Fibroblast of lung (primary cell): Measurements from ENCODE around the gene BTG4.

Experiments used
- EZH2 ChIP-seq: IDR thresholded peaks from 2 replicates; pipeline ENCODE4 v1.5.1; 2012; ENCODE audit warnings: low read length, control low read depth, mild to moderate bottlenecking; ENCODE audit errors: missing control alignments
- TF ChIP-seq, protein P1 (sequence below), 2 donors: IDR thresholded peaks in 1 of 2; conservative IDR thresholded peaks in 1 of 2; 1 replicate in 1 of 2; 2 replicates in 1 of 2; pipeline ENCODE4 v1.5.1; 2011 to 2012; ENCODE audit warnings: low read length in 2 of 2, control low read depth in 1 of 2, inconsistent platforms in 1 of 2, low read depth in 1 of 2, mild to moderate bottlenecking in 1 of 2

DNA sequence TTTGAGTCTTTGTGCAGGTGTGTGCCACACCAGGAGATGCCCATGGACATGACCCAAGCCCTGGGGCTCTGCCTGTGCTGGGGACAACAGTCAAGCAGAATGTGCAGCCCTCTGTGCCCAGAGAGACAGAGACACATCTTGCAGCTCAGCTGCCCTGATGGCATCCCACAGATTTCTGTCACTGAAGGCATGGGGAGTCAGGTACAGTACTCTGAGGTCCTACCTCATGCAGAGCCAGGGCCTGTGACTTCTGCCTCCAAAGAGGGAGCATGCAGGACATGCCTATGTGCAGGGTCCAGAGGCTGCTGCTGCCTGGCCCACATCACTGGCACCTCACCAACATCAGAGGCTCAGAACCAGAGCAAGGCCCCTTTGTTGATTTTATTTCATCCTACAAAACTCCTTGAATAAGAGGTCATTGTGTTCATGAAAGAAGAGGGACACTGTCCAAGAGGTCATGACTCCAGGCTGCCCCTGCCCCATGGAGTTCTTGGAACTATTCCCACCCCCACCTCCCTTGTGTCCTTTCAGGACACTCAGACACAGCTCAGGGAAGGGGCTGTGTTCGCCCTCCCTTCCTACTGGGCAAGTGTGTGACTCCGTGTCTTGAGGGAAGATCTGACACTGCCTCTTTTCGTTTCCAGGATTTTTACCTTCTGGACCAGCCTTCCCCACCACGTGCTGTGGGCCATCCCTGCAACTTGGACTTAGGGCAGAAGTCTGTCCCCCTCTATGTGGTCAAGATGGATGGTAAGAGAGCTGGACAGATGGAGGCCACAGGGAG is 62.3 kb downstream of the BTG4 start:
- TF ChIP-seq, protein P1, sequence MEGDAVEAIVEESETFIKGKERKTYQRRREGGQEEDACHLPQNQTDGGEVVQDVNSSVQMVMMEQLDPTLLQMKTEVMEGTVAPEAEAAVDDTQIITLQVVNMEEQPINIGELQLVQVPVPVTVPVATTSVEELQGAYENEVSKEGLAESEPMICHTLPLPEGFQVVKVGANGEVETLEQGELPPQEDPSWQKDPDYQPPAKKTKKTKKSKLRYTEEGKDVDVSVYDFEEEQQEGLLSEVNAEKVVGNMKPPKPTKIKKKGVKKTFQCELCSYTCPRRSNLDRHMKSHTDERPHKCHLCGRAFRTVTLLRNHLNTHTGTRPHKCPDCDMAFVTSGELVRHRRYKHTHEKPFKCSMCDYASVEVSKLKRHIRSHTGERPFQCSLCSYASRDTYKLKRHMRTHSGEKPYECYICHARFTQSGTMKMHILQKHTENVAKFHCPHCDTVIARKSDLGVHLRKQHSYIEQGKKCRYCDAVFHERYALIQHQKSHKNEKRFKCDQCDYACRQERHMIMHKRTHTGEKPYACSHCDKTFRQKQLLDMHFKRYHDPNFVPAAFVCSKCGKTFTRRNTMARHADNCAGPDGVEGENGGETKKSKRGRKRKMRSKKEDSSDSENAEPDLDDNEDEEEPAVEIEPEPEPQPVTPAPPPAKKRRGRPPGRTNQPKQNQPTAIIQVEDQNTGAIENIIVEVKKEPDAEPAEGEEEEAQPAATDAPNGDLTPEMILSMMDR (conservative IDR thresholded peaks at IDR 0.05 in 1 of 2, IDR thresholded peaks at IDR 0.05 in 1 of 2; ENCODE audit: low read depth in 1 of 2, low read length in 2 of 2), result no peak
- no peak for TF ChIP-seq EZH2
